SK-N-SH (cell line): ENCODE data around the gene IDUA. TPM values are rescaled to one million over a fixed set of nuclear protein-coding genes. Genes with fewer than 3 reads are reported as not detected.

Source experiments
- CTCF ChIA-PET: fragments of 300-600, 350-600 bp; formaldehyde crosslinking; extraction: SDS; loops from one replicate; lab custom pipeline; 2021; lab: Yijun Ruan, JAX
- POLR2A ChIA-PET: fragments of 350-600 bp; sonication (Branson Sonifier 250); formaldehyde crosslinking; extraction: SDS; loops from one replicate; lab custom pipeline; 2020; ENCODE audit warnings: antibody characterized with exemption, inconsistent platforms; lab: Yijun Ruan, JAX
- DNase-seq: peaks from one replicate; pipeline ENCODE4 v3.0.0; 2012
- H2AFZ ChIP-seq: fragments of 200-600 bp; sonication (generic); 2 replicates; pipeline ENCODE4 v1.8.1; 2016; ENCODE audit warnings: antibody characterized with exemption, mild to moderate bottlenecking, low read depth
- H3F3A ChIP-seq: fragments of 200-600 bp; sonication (generic); replicated peaks from 2 replicates; pipeline ENCODE3; 2016; ENCODE audit warnings: antibody characterized with exemption, mild to moderate bottlenecking; ENCODE audit not compliant: insufficient read depth
- H3K27ac ChIP-seq, 2 experiments: fragments of 200-500 bp in 1 of 2; fragments of 200-600 bp in 1 of 2; sonication (Bioruptor generic) in 1 of 2; sonication (generic), shearing (Covaris generic) in 1 of 2; 2 replicates each; pipeline versions ENCODE4 v1.5.1 to v1.6.1; 2014 to 2016; ENCODE audit warnings: low read depth in 2 of 2, inconsistent platforms in 1 of 2, low read length in 1 of 2, mild to moderate bottlenecking in 1 of 2, mixed read lengths in 1 of 2
- H3K27me3 ChIP-seq: fragments of 200-600 bp; sonication (generic), shearing (Covaris generic); 2 replicates; pipeline ENCODE4 v1.6.1; 2016; ENCODE audit warnings: mixed run types; ENCODE audit not compliant: insufficient read depth
- H3K36me3 ChIP-seq, 2 experiments: fragments of 200-500 bp in 1 of 2; fragments of 200-600 bp in 1 of 2; sonication (Bioruptor generic) in 1 of 2; sonication (generic) in 1 of 2; replicated peaks in 1 of 2; 2 replicates each; pipeline versions ENCODE3 to v1.5.1; 2014 to 2016; ENCODE audit warnings: low read length in 1 of 2, mild to moderate bottlenecking in 1 of 2; ENCODE audit not compliant: insufficient read depth in 2 of 2, control insufficient read depth in 1 of 2
- H3K4me1 ChIP-seq, 2 experiments: fragments of 200-500 bp in 1 of 2; fragments of 200-600 bp in 1 of 2; sonication (Bioruptor generic) in 1 of 2; sonication (generic), shearing (Covaris generic) in 1 of 2; 2 replicates each; pipeline versions ENCODE4 v1.5.1 to v1.6.1; 2014 to 2016; ENCODE audit warnings: low read depth in 1 of 2, low read length in 1 of 2, mixed run types in 1 of 2; ENCODE audit not compliant: insufficient read depth in 2 of 2, control insufficient read depth in 1 of 2
- H3K4me2 ChIP-seq: fragments of 200-600 bp; sonication (generic), shearing (Covaris generic); 2 replicates; pipeline ENCODE4 v1.6.1; 2017; ENCODE audit warnings: mixed run types
- H3K4me3 ChIP-seq, 2 experiments: fragments of 200-500 bp in 1 of 2; fragments of 200-600 bp in 1 of 2; sonication (Bioruptor generic) in 1 of 2; sonication (generic), shearing (Covaris generic) in 1 of 2; 2 replicates each; pipeline versions ENCODE4 v1.5.1 to v1.8.1; 2014 to 2016; ENCODE audit warnings: low read depth in 2 of 2, inconsistent platforms in 1 of 2, low read length in 1 of 2, mild to moderate bottlenecking in 1 of 2, mixed read lengths in 1 of 2, moderate library complexity in 1 of 2
- H3K79me2 ChIP-seq: fragments of 200-600 bp; sonication (generic); 2 replicates; pipeline ENCODE4 v1.8.1; 2017; ENCODE audit warnings: mild to moderate bottlenecking; ENCODE audit not compliant: insufficient read depth
- H3K9ac ChIP-seq: fragments of 200-600 bp; sonication (generic); 2 replicates; pipeline ENCODE4 v1.6.1; 2017; ENCODE audit warnings: mixed run types
- H3K9me2 ChIP-seq: fragments of 200-600 bp; sonication (generic); 2 replicates; pipeline ENCODE4 v1.6.1; 2017; ENCODE audit warnings: mixed run types
- H3K9me3 ChIP-seq: fragments of 200-600 bp; sonication (generic); 2 replicates; pipeline ENCODE4 v1.6.1; 2017; ENCODE audit warnings: mixed run types, mild to moderate bottlenecking, moderate library complexity
- H4K20me1 ChIP-seq: fragments of 200-600 bp; sonication (generic); 2 replicates; pipeline ENCODE4 v1.6.1; 2017; ENCODE audit warnings: mild to moderate bottlenecking, mixed run types; ENCODE audit not compliant: insufficient read depth
- EP300 ChIP-seq, 2 experiments: IDR thresholded peaks; 2 replicates each; pipeline versions ENCODE4 v1.4.0 to v1.6.1; 2012; ENCODE audit warnings: borderline replicate concordance in 1 of 2, low read depth in 1 of 2, low read length in 1 of 2
- FOXJ3 ChIP-seq: sonication (generic); formaldehyde crosslinking; IDR thresholded peaks from 2 replicates; pipeline ENCODE4 v1.5.1; 2020; ENCODE audit warnings: mild to moderate bottlenecking, missing genetic modification reagents
- GABPA ChIP-seq: IDR thresholded peaks from 2 replicates; pipeline ENCODE4 v1.4.0; 2012; ENCODE audit warnings: low read depth, mild to moderate bottlenecking
- JUND ChIP-seq: IDR thresholded peaks from 2 replicates; pipeline ENCODE4 v1.4.0; 2012
- MXI1 ChIP-seq: IDR thresholded peaks from 2 replicates; pipeline ENCODE4 v1.6.1; 2012; ENCODE audit warnings: mild to moderate bottlenecking, low read depth, low read length, improper control_type of control experiment
- NFIC ChIP-seq: IDR thresholded peaks from 2 replicates; pipeline ENCODE4 v1.4.0; 2012; ENCODE audit warnings: borderline replicate concordance
- POLR2AphosphoS5 ChIP-seq: IDR thresholded peaks from 2 replicates; pipeline ENCODE4 v1.6.1; 2012; ENCODE audit warnings: low read depth, low read length
- RAD21 ChIP-seq: IDR thresholded peaks from 2 replicates; pipeline ENCODE4 v1.6.1; 2012; ENCODE audit warnings: mild to moderate bottlenecking, low read length
- RCOR1 ChIP-seq: fragments of 150-350 bp; IDR thresholded peaks from 2 replicates; pipeline ENCODE4 v1.6.1; 2017; ENCODE audit warnings: antibody characterized with exemption, low read length
- RFX5 ChIP-seq: IDR thresholded peaks from 2 replicates; pipeline ENCODE4 v1.6.1; 2012; ENCODE audit warnings: mild to moderate bottlenecking, improper control_type of control experiment, low read length
- SIN3A ChIP-seq: IDR thresholded peaks from 2 replicates; pipeline ENCODE4 v1.6.1; 2012; ENCODE audit warnings: low read depth, mild to moderate bottlenecking, low read length, moderate library complexity, borderline replicate concordance
- SMC3 ChIP-seq: IDR thresholded peaks from 2 replicates; pipeline ENCODE4 v1.6.1; 2012; ENCODE audit warnings: low read depth, low read length, improper control_type of control experiment
- TCF12 ChIP-seq: IDR thresholded peaks from 2 replicates; pipeline ENCODE4 v1.4.0; 2012
- WGBS: methylation state at CpG from one replicate; pipeline ENCODE4 v1.1.6; 2017; ENCODE audit warnings: low lambda C conversion rate; 5-methylcytosine and 5-hydroxymethylcytosine counted together
- polyA plus RNA-seq, 3 experiments: library from polyadenylated mRNA; depleted of rRNA; stranded (reverse); fragments of >200 nt; gene quantifications; 2 replicates each; pipeline ENCODE4 v1.2.3, GENCODE V29; 2012
- TF ChIP-seq, protein P1 (sequence below): IDR thresholded peaks from 2 replicates; pipeline ENCODE4 v1.4.0; 2012; ENCODE audit warnings: low read depth, borderline replicate concordance
- TF ChIP-seq, protein P2 (sequence below): IDR thresholded peaks from 2 replicates; pipeline ENCODE4 v1.6.1; 2012; ENCODE audit warnings: mild to moderate bottlenecking, low read depth, low read length, moderate library complexity
- TF ChIP-seq, protein P3 (sequence below): IDR thresholded peaks from 2 replicates; pipeline ENCODE4 v1.4.0; 2012; ENCODE audit warnings: low read depth, borderline replicate concordance
- TF ChIP-seq, protein P4 (sequence below): IDR thresholded peaks from 2 replicates; pipeline ENCODE4; 2012
- TF ChIP-seq, protein P5 (sequence below): fragments of 200-600 bp; sonication (generic); IDR thresholded peaks from 2 replicates; pipeline ENCODE4 v1.6.1; 2017; ENCODE audit warnings: antibody characterized with exemption, mild to moderate bottlenecking, moderate library complexity

The IDUA gene
- polyA plus RNA-seq, 1 of the 3 experiments (the other 2 are of a cell fraction) = 24.4 TPM

DNA sequence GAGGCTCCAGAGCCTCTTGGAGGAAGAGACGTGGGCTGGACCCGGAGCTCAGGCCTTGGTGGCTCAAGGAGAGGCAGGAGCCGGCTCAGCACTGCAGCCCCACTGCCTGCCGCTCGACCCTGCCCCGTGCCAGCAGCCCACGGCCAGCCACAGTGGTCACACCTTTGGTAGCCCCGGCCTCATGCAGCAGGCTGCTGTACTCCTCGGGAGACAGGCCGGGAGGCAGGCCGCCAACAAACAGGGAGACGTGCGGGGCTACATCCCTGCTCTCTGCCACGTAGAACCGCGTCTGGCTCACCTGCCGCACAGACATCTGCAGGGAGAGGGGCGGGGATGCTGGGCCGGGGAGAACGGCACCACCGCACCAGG, 21.1 kb upstream of the IDUA start (continued):
- TF ChIP-seq, protein P1, sequence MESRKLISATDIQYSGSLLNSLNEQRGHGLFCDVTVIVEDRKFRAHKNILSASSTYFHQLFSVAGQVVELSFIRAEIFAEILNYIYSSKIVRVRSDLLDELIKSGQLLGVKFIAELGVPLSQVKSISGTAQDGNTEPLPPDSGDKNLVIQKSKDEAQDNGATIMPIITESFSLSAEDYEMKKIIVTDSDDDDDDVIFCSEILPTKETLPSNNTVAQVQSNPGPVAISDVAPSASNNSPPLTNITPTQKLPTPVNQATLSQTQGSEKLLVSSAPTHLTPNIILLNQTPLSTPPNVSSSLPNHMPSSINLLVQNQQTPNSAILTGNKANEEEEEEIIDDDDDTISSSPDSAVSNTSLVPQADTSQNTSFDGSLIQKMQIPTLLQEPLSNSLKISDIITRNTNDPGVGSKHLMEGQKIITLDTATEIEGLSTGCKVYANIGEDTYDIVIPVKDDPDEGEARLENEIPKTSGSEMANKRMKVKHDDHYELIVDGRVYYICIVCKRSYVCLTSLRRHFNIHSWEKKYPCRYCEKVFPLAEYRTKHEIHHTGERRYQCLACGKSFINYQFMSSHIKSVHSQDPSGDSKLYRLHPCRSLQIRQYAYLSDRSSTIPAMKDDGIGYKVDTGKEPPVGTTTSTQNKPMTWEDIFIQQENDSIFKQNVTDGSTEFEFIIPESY = no peak
- TF ChIP-seq, protein P2, sequence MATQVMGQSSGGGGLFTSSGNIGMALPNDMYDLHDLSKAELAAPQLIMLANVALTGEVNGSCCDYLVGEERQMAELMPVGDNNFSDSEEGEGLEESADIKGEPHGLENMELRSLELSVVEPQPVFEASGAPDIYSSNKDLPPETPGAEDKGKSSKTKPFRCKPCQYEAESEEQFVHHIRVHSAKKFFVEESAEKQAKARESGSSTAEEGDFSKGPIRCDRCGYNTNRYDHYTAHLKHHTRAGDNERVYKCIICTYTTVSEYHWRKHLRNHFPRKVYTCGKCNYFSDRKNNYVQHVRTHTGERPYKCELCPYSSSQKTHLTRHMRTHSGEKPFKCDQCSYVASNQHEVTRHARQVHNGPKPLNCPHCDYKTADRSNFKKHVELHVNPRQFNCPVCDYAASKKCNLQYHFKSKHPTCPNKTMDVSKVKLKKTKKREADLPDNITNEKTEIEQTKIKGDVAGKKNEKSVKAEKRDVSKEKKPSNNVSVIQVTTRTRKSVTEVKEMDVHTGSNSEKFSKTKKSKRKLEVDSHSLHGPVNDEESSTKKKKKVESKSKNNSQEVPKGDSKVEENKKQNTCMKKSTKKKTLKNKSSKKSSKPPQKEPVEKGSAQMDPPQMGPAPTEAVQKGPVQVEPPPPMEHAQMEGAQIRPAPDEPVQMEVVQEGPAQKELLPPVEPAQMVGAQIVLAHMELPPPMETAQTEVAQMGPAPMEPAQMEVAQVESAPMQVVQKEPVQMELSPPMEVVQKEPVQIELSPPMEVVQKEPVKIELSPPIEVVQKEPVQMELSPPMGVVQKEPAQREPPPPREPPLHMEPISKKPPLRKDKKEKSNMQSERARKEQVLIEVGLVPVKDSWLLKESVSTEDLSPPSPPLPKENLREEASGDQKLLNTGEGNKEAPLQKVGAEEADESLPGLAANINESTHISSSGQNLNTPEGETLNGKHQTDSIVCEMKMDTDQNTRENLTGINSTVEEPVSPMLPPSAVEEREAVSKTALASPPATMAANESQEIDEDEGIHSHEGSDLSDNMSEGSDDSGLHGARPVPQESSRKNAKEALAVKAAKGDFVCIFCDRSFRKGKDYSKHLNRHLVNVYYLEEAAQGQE = no peak
- no peak for TF ChIP-seq RCOR1
- TF ChIP-seq, protein P3, sequence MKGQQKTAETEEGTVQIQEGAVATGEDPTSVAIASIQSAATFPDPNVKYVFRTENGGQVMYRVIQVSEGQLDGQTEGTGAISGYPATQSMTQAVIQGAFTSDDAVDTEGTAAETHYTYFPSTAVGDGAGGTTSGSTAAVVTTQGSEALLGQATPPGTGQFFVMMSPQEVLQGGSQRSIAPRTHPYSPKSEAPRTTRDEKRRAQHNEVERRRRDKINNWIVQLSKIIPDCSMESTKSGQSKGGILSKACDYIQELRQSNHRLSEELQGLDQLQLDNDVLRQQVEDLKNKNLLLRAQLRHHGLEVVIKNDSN = no peak

DNA sequence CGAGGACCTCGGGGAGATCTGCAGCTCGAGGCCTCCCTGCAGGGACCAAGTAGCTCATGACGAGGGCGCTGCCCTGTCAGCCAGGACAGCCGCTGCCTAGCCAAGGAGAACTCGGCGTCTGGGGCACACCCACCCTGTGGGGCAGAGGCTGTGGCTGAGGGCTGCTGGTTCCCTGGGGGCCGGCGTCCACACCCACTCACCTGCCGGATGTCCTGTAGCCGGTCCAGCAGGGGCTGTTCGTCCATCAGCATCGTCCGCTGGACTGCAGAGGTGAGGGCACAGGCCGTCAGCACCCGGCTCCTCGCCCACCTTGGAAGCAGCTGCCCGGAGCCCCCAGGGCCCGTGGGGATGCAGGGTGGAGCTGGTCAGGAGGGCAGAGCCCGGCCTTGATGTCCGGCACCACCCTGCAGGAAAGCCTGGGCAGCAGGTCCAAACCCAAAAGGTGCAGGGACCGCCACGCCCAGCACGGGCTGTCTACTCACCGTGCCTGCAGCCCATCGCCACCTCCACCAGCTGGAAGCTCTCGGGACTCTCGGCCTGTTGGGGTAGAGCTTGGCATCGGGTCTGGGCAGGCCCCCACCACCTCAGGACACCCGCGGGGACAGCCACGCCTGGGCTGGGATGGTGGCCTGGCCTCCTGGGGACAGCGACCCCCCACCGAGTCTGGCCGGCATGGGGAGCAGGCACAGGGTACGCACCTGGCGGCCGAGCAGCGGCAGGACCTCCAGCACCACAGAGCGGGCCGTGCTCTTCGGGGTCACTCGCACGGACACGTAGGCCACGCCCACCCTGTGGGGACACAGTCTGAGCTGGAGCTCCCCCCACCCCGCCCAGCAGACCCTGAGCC, 20.4 kb upstream of the IDUA start:
- no peaks in the 10 kb centered on the region for H3F3A ChIP-seq
- peaks cover 7% of the 10 kb centered on the region for H4K20me1 ChIP-seq
- no peak overlapping the region for H3K27ac ChIP-seq
- H3K4me3 ChIP-seq = no peak overlapping the region
- no peaks in the 10 kb centered on the region for H3K27me3 ChIP-seq
- H2AFZ ChIP-seq = no peak overlapping the region
- H3K9me3 ChIP-seq = no peaks in the 10 kb centered on the region
- no peak for DNase-seq
- H3K9me2 ChIP-seq = no peaks in the 10 kb centered on the region
- ChIA-PET POLR2A (no interaction called here), CTCF (interaction anchor here (2.1 kb wide), 1 partner anchor 20 kb away, joined by 7 read pairs; the partner anchor contains the start of gene IDUA)
- H3K79me2 ChIP-seq = peaks cover 7% of the 10 kb centered on the region; the same call in 1 of the 2 replicates
- no peak overlapping the region for H3K9ac ChIP-seq
- peaks cover 0 to 44% of the 10 kb centered on the region in 2 experiments for H3K36me3 ChIP-seq
- H3K4me2 ChIP-seq = no peak overlapping the region
- peaks cover 0 to 1% of the 10 kb centered on the region in 2 experiments; a peak in 1 of 4 replicates for H3K4me1 ChIP-seq
- 100% methylated on average over 1 of the region's 48 CpGs for WGBS
- TF ChIP-seq POLR2AphosphoS5 (no peak), EP300 (IDR thresholded peaks at IDR 0.05; ENCODE audit: borderline replicate concordance in 1 of 2, low read depth in 1 of 2, low read length in 1 of 2) (no peak), JUND (no peak), FOXJ3 (CRISPR knock-in tag) (no peak), RAD21 (no peak), MXI1 (no peak), RFX5 (no peak), GABPA (no peak), TCF12 (no peak), SIN3A (no peak), NFIC (no peak), SMC3 (no peak)
- TF ChIP-seq, protein P4, sequence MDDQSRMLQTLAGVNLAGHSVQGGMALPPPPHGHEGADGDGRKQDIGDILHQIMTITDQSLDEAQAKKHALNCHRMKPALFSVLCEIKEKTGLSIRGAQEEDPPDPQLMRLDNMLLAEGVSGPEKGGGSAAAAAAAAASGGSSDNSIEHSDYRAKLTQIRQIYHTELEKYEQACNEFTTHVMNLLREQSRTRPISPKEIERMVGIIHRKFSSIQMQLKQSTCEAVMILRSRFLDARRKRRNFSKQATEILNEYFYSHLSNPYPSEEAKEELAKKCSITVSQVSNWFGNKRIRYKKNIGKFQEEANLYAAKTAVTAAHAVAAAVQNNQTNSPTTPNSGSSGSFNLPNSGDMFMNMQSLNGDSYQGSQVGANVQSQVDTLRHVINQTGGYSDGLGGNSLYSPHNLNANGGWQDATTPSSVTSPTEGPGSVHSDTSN = no peak
- TF ChIP-seq, protein P5, sequence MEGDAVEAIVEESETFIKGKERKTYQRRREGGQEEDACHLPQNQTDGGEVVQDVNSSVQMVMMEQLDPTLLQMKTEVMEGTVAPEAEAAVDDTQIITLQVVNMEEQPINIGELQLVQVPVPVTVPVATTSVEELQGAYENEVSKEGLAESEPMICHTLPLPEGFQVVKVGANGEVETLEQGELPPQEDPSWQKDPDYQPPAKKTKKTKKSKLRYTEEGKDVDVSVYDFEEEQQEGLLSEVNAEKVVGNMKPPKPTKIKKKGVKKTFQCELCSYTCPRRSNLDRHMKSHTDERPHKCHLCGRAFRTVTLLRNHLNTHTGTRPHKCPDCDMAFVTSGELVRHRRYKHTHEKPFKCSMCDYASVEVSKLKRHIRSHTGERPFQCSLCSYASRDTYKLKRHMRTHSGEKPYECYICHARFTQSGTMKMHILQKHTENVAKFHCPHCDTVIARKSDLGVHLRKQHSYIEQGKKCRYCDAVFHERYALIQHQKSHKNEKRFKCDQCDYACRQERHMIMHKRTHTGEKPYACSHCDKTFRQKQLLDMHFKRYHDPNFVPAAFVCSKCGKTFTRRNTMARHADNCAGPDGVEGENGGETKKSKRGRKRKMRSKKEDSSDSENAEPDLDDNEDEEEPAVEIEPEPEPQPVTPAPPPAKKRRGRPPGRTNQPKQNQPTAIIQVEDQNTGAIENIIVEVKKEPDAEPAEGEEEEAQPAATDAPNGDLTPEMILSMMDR = no peak
- TF ChIP-seq, protein P1 = no peak
